SK-N-SH (cell line): ENCODE results near the gene RFNG. TPM values are rescaled to one million over a fixed set of nuclear protein-coding genes. Genes with fewer than 3 reads are reported as not detected.

Experiments used
- CTCF ChIA-PET: fragments of 300-600, 350-600 bp; formaldehyde crosslinking; extraction: SDS; loops from one replicate; lab custom pipeline; 2021; lab: Yijun Ruan, JAX
- POLR2A ChIA-PET: fragments of 350-600 bp; sonication (Branson Sonifier 250); formaldehyde crosslinking; extraction: SDS; loops from one replicate; lab custom pipeline; 2020; ENCODE audit warnings: antibody characterized with exemption, inconsistent platforms; lab: Yijun Ruan, JAX
- DNase-seq: peaks from one replicate; pipeline ENCODE4 v3.0.0; 2012
- H2AFZ ChIP-seq: fragments of 200-600 bp; sonication (generic); 2 replicates; pipeline ENCODE4 v1.8.1; 2016; ENCODE audit warnings: antibody characterized with exemption, mild to moderate bottlenecking, low read depth
- H3F3A ChIP-seq: fragments of 200-600 bp; sonication (generic); replicated peaks from 2 replicates; pipeline ENCODE3; 2016; ENCODE audit warnings: antibody characterized with exemption, mild to moderate bottlenecking; ENCODE audit not compliant: insufficient read depth
- H3K27ac ChIP-seq, 2 experiments: fragments of 200-500 bp in 1 of 2; fragments of 200-600 bp in 1 of 2; sonication (Bioruptor generic) in 1 of 2; sonication (generic), shearing (Covaris generic) in 1 of 2; 2 replicates each; pipeline versions ENCODE4 v1.5.1 to v1.6.1; 2014 to 2016; ENCODE audit warnings: low read depth in 2 of 2, inconsistent platforms in 1 of 2, low read length in 1 of 2, mild to moderate bottlenecking in 1 of 2, mixed read lengths in 1 of 2
- H3K27me3 ChIP-seq: fragments of 200-600 bp; sonication (generic), shearing (Covaris generic); 2 replicates; pipeline ENCODE4 v1.6.1; 2016; ENCODE audit warnings: mixed run types; ENCODE audit not compliant: insufficient read depth
- H3K36me3 ChIP-seq, 2 experiments: fragments of 200-500 bp in 1 of 2; fragments of 200-600 bp in 1 of 2; sonication (Bioruptor generic) in 1 of 2; sonication (generic) in 1 of 2; replicated peaks in 1 of 2; 2 replicates each; pipeline versions ENCODE3 to v1.5.1; 2014 to 2016; ENCODE audit warnings: low read length in 1 of 2, mild to moderate bottlenecking in 1 of 2; ENCODE audit not compliant: insufficient read depth in 2 of 2, control insufficient read depth in 1 of 2
- H3K4me1 ChIP-seq, 2 experiments: fragments of 200-500 bp in 1 of 2; fragments of 200-600 bp in 1 of 2; sonication (Bioruptor generic) in 1 of 2; sonication (generic), shearing (Covaris generic) in 1 of 2; 2 replicates each; pipeline versions ENCODE4 v1.5.1 to v1.6.1; 2014 to 2016; ENCODE audit warnings: low read depth in 1 of 2, low read length in 1 of 2, mixed run types in 1 of 2; ENCODE audit not compliant: insufficient read depth in 2 of 2, control insufficient read depth in 1 of 2
- H3K4me2 ChIP-seq: fragments of 200-600 bp; sonication (generic), shearing (Covaris generic); 2 replicates; pipeline ENCODE4 v1.6.1; 2017; ENCODE audit warnings: mixed run types
- H3K4me3 ChIP-seq, 2 experiments: fragments of 200-500 bp in 1 of 2; fragments of 200-600 bp in 1 of 2; sonication (Bioruptor generic) in 1 of 2; sonication (generic), shearing (Covaris generic) in 1 of 2; 2 replicates each; pipeline versions ENCODE4 v1.5.1 to v1.8.1; 2014 to 2016; ENCODE audit warnings: low read depth in 2 of 2, inconsistent platforms in 1 of 2, low read length in 1 of 2, mild to moderate bottlenecking in 1 of 2, mixed read lengths in 1 of 2, moderate library complexity in 1 of 2
- H3K79me2 ChIP-seq: fragments of 200-600 bp; sonication (generic); 2 replicates; pipeline ENCODE4 v1.8.1; 2017; ENCODE audit warnings: mild to moderate bottlenecking; ENCODE audit not compliant: insufficient read depth
- H3K9ac ChIP-seq: fragments of 200-600 bp; sonication (generic); 2 replicates; pipeline ENCODE4 v1.6.1; 2017; ENCODE audit warnings: mixed run types
- H3K9me2 ChIP-seq: fragments of 200-600 bp; sonication (generic); 2 replicates; pipeline ENCODE4 v1.6.1; 2017; ENCODE audit warnings: mixed run types
- H3K9me3 ChIP-seq: fragments of 200-600 bp; sonication (generic); 2 replicates; pipeline ENCODE4 v1.6.1; 2017; ENCODE audit warnings: mixed run types, mild to moderate bottlenecking, moderate library complexity
- H4K20me1 ChIP-seq: fragments of 200-600 bp; sonication (generic); 2 replicates; pipeline ENCODE4 v1.6.1; 2017; ENCODE audit warnings: mild to moderate bottlenecking, mixed run types; ENCODE audit not compliant: insufficient read depth
- CHD2 ChIP-seq: fragments of 150-350 bp; IDR thresholded peaks from 2 replicates; pipeline ENCODE4 v1.6.1; 2018; ENCODE audit warnings: low read length; ENCODE audit not compliant: partially characterized antibody
- ELF1 ChIP-seq: IDR thresholded peaks from 2 replicates; pipeline ENCODE4 v1.4.0; 2012
- EP300 ChIP-seq, 2 experiments: IDR thresholded peaks; 2 replicates each; pipeline versions ENCODE4 v1.4.0 to v1.6.1; 2012; ENCODE audit warnings: borderline replicate concordance in 1 of 2, low read depth in 1 of 2, low read length in 1 of 2
- FOSL2 ChIP-seq: IDR thresholded peaks from 2 replicates; pipeline ENCODE4 v1.4.0; 2012; ENCODE audit warnings: low read depth, mild to moderate bottlenecking, moderate library complexity, borderline replicate concordance
- FOXM1 ChIP-seq: IDR thresholded peaks from 2 replicates; pipeline ENCODE4 v1.4.0; 2012; ENCODE audit warnings: low read depth, mild to moderate bottlenecking
- GATA2 ChIP-seq: sonication (generic); formaldehyde crosslinking; IDR thresholded peaks from 2 replicates; pipeline ENCODE4 v1.5.0; 2020; ENCODE audit warnings: mild to moderate bottlenecking, missing genetic modification reagents
- JUND ChIP-seq: IDR thresholded peaks from 2 replicates; pipeline ENCODE4 v1.4.0; 2012
- MEF2A ChIP-seq: IDR thresholded peaks from 2 replicates; pipeline ENCODE4 v1.4.0; 2012; ENCODE audit warnings: low read depth, borderline replicate concordance
- PBX3 ChIP-seq: IDR thresholded peaks from 2 replicates; pipeline ENCODE4; 2012
- POLR2AphosphoS5 ChIP-seq: IDR thresholded peaks from 2 replicates; pipeline ENCODE4 v1.6.1; 2012; ENCODE audit warnings: low read depth, low read length
- RCOR1 ChIP-seq: fragments of 150-350 bp; IDR thresholded peaks from 2 replicates; pipeline ENCODE4 v1.6.1; 2017; ENCODE audit warnings: antibody characterized with exemption, low read length
- RXRA ChIP-seq: IDR thresholded peaks from 2 replicates; pipeline ENCODE4 v1.4.0; 2012; ENCODE audit warnings: low read depth, mild to moderate bottlenecking, borderline replicate concordance
- SIN3A ChIP-seq: IDR thresholded peaks from 2 replicates; pipeline ENCODE4 v1.6.1; 2012; ENCODE audit warnings: low read depth, mild to moderate bottlenecking, low read length, moderate library complexity, borderline replicate concordance
- SMC3 ChIP-seq: IDR thresholded peaks from 2 replicates; pipeline ENCODE4 v1.6.1; 2012; ENCODE audit warnings: low read depth, low read length, improper control_type of control experiment
- TAF1 ChIP-seq: IDR thresholded peaks from 2 replicates; pipeline ENCODE4 v1.6.1; 2012; ENCODE audit warnings: low read depth, mild to moderate bottlenecking, low read length, moderate library complexity, borderline replicate concordance
- TCF12 ChIP-seq: IDR thresholded peaks from 2 replicates; pipeline ENCODE4 v1.4.0; 2012
- YY1 ChIP-seq: IDR thresholded peaks from 2 replicates; pipeline ENCODE4 v1.4.0; 2012; ENCODE audit warnings: low read depth, mild to moderate bottlenecking
- WGBS: methylation state at CpG from one replicate; pipeline ENCODE4 v1.1.6; 2017; ENCODE audit warnings: low lambda C conversion rate; 5-methylcytosine and 5-hydroxymethylcytosine counted together
- polyA plus RNA-seq, 3 experiments: library from polyadenylated mRNA; depleted of rRNA; stranded (reverse); fragments of >200 nt; gene quantifications; 2 replicates each; pipeline ENCODE4 v1.2.3, GENCODE V29; 2012
- TF ChIP-seq, protein P1 (sequence below): fragments of 200-600 bp; sonication (generic); IDR thresholded peaks from 2 replicates; pipeline ENCODE4 v1.6.1; 2017; ENCODE audit warnings: antibody characterized with exemption, mild to moderate bottlenecking, moderate library complexity
- TF ChIP-seq, protein P2 (sequence below): fragments of 150-350 bp; IDR thresholded peaks from 2 replicates; pipeline ENCODE4 v1.6.1; 2017; ENCODE audit warnings: antibody characterized with exemption, low read length, low read depth, borderline replicate concordance

The RFNG gene
- polyA plus RNA-seq, 1 of the 3 experiments (the other 2 are of a cell fraction) = 68.6 TPM

DNA sequence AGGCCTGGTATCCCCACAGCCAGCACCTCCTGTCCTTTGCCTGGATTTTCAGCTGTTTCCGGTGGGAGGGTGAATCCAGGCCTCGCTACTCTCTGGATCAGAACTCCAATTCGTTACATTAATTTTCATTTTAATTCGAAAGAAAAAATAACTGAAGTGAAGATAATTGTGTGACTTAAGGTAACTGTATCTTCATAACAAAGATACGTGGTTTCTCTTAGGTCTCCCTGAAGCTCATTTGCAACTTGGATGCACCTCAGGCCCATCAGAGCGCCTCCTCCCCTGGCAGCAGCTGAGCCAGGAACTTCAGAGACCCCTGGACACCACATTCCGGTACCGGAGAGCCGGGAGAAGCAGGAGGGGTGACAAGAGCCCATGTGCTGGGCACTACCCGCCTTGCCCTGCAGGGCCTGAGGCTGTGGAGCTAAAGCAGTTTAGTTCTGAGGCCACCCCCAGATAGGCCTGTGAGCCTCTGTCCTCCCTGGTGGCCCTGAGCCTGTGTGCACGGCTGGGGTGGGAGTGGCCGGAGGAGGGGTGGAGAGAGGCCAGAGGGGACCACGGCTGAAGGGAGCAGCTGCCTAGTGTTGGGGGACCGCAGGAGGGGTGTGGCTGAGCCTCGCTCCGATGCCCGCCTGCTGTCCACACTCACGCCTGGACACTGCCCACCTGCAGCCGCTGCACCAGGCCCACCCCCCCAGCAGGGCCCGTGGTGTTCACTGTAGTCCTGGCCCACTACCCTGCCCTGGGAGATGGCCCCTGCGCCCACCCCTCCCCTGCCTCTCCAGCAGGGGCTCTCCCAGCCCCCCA, 25.4 kb upstream of the RFNG start (continued):
- TF ChIP-seq CHD2 = no peak

DNA sequence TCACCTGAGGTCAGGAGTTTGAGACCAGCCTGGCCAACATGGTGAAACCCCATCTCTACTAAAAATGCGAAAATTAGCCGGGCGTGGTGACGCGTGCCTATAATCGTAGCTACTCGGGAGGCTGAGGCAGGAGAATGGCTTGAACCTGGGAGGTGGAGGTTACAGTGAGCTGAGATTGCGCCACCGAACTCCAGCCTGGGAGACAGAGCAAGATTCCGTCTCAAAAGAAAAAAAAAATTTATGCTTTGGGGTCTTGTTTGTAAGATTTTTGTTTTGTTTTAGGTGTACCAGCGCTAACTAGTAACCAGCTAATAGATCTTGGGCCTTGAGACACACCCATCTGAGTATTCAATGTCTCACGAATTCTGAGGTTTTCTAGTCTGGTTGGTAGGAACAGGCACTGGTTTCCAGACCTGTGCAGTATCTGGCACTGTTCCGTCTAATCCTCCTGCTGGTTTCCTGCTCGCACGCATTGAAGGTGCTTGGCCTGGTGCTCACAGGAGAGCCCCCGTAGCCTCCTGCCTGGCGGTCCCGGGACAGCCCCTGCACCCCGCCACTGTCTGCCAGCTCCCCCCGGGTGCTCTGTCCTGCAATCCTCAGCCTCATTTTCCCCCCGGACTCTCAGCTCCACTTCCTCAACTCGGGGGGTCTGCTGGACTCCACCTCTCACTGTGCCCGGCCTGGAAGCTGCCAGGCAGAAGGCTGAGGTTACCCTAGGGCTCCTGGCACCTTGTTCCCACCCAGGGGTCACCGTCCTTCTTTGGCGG, 24.6 kb upstream of the RFNG start:
- Histone ChIP-seq H3K27ac (no peak overlapping the region), H3K9ac (no peak overlapping the region), H2AFZ (no peak overlapping the region), H3K79me2 (no peaks in the 10 kb centered on the region), H3K4me3 (no peak overlapping the region), H3K27me3 (no peaks in the 10 kb centered on the region), H3F3A (peaks cover 18% of the 10 kb centered on the region), H3K4me2 (no peak overlapping the region), H3K9me2 (no peaks in the 10 kb centered on the region), H3K4me1 (no peaks in the 10 kb centered on the region), H3K9me3 (no peaks in the 10 kb centered on the region), H3K36me3 (peaks cover 11 to 28% of the 10 kb centered on the region in 2 experiments), H4K20me1 (no peaks in the 10 kb centered on the region)
- no peak for TF ChIP-seq RCOR1
- TF ChIP-seq PBX3 = no peak
- no peak for TF ChIP-seq JUND
- TF ChIP-seq GATA2 = no peak
- TF ChIP-seq MEF2A = no peak
- no peak for TF ChIP-seq EP300 (IDR thresholded peaks at IDR 0.05; ENCODE audit: borderline replicate concordance in 1 of 2, low read depth in 1 of 2, low read length in 1 of 2)
- TF ChIP-seq, protein P1, sequence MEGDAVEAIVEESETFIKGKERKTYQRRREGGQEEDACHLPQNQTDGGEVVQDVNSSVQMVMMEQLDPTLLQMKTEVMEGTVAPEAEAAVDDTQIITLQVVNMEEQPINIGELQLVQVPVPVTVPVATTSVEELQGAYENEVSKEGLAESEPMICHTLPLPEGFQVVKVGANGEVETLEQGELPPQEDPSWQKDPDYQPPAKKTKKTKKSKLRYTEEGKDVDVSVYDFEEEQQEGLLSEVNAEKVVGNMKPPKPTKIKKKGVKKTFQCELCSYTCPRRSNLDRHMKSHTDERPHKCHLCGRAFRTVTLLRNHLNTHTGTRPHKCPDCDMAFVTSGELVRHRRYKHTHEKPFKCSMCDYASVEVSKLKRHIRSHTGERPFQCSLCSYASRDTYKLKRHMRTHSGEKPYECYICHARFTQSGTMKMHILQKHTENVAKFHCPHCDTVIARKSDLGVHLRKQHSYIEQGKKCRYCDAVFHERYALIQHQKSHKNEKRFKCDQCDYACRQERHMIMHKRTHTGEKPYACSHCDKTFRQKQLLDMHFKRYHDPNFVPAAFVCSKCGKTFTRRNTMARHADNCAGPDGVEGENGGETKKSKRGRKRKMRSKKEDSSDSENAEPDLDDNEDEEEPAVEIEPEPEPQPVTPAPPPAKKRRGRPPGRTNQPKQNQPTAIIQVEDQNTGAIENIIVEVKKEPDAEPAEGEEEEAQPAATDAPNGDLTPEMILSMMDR = no peak
- TF ChIP-seq, protein P2, sequence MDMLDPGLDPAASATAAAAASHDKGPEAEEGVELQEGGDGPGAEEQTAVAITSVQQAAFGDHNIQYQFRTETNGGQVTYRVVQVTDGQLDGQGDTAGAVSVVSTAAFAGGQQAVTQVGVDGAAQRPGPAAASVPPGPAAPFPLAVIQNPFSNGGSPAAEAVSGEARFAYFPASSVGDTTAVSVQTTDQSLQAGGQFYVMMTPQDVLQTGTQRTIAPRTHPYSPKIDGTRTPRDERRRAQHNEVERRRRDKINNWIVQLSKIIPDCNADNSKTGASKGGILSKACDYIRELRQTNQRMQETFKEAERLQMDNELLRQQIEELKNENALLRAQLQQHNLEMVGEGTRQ = no peak
- no peak for TF ChIP-seq ELF1
- no peak for TF ChIP-seq POLR2AphosphoS5
- no peak for TF ChIP-seq SIN3A
- no peak for TF ChIP-seq TAF1
- TF ChIP-seq FOXM1 = no peak
- TF ChIP-seq RXRA = no peak
- no peak for TF ChIP-seq TCF12
- TF ChIP-seq FOSL2 = no peak
- TF ChIP-seq YY1 = no peak
- no peak for TF ChIP-seq SMC3
- POLR2A ChIA-PET = interaction anchor here (0.6 to 1.2 kb wide), 4 partner anchors 14 to 855 kb away, joined by 3 to 5 read pairs (median 3); no protein-coding TSS in a partner anchor
- CTCF ChIA-PET = interaction anchor here (0.6 to 2.2 kb wide), 6 partner anchors 12 to 135 kb away, joined by 3 to 14 read pairs (median 3); partner anchors contain the start of gene DCXR
- DNase-seq = no peak
- 89% methylated on average over 25 of the region's 25 CpGs for WGBS
